IMR-90 (cell line): ENCODE data around the gene MOB3A. TPM values are rescaled to one million over a fixed set of nuclear protein-coding genes. Genes with fewer than 3 reads are reported as not detected.
A peak's percentile ranks its signal among the peaks of the same experiment; 100 is the strongest.

Experiments used
- ATAC-seq: fragments of 200-7000 bp; cut with Tn5 transposase; 2 replicates; pipeline ENCODE4 v1.9.1; 2020; ENCODE audit warnings: low read depth, mild to moderate bottlenecking, moderate library complexity
- BruUV-seq: library from RNA; stranded (reverse); fragments of 400-500 nt; replicated peaks from 2 replicates; lab custom pipeline; 2021; lab: Mats Ljungman, UMichigan
- CTCF ChIA-PET: fragments of 300-600 bp; formaldehyde crosslinking; extraction: SDS; loops from one replicate; lab custom pipeline; 2021; ENCODE audit warnings: antibody characterized with exemption; lab: Yijun Ruan, JAX
- POLR2A ChIA-PET: fragments of 300-600 bp; sonication (Branson Sonifier 250); formaldehyde crosslinking; loops from one replicate; lab custom pipeline; 2022; ENCODE audit warnings: antibody characterized with exemption; ENCODE audit not compliant: unreplicated experiment; lab: Charles Lee
- DNase-seq: peaks from one replicate; pipeline ENCODE4 v3.0.0; 2013
- H2AFZ ChIP-seq: replicated peaks from 2 replicates; pipeline ENCODE3; 2013; ENCODE audit warnings: low read length, mild to moderate bottlenecking; ENCODE audit not compliant: poor library complexity
- H2AK5ac ChIP-seq: 2 replicates; pipeline ENCODE4 v1.6.1; 2013; ENCODE audit warnings: low read depth, low read length, inconsistent platforms
- H2AK9ac ChIP-seq: replicated peaks from 2 replicates; pipeline ENCODE3; 2013; ENCODE audit warnings: mild to moderate bottlenecking, low read depth, low read length, moderate library complexity; ENCODE audit not compliant: poor library complexity
- H2BK120ac ChIP-seq: 2 replicates; pipeline ENCODE4 v1.6.1; 2013; ENCODE audit warnings: low read depth, low read length, inconsistent platforms
- H2BK15ac ChIP-seq: 3 replicates; pipeline ENCODE4 v1.6.1; 2013; ENCODE audit warnings: low read depth, low read length, inconsistent platforms
- H2BK20ac ChIP-seq: 2 replicates; pipeline ENCODE4 v1.6.1; 2013; ENCODE audit warnings: low read depth, mild to moderate bottlenecking, inconsistent platforms, low read length, moderate library complexity
- H2BK5ac ChIP-seq: 2 replicates; pipeline ENCODE4 v1.6.1; 2013; ENCODE audit warnings: mild to moderate bottlenecking, low read depth, low read length, inconsistent platforms; ENCODE audit not compliant: poor library complexity, severe bottlenecking
- H3K14ac ChIP-seq: replicated peaks from 2 replicates; pipeline ENCODE4 v1.6.1; 2013; ENCODE audit warnings: low read depth, low read length, inconsistent platforms
- H3K18ac ChIP-seq: 2 replicates; pipeline ENCODE4 v1.6.1; 2013; ENCODE audit warnings: low read depth, low read length, control low read depth
- H3K23ac ChIP-seq: 2 replicates; pipeline ENCODE4 v1.6.1; 2013; ENCODE audit warnings: low read depth, low read length, inconsistent platforms
- H3K27ac ChIP-seq: 2 replicates; pipeline ENCODE4 v1.5.1; 2013; ENCODE audit warnings: mild to moderate bottlenecking, control low read depth, low read length; ENCODE audit not compliant: insufficient read depth
- H3K27me3 ChIP-seq: 2 replicates; pipeline ENCODE4 v1.6.1; 2013; ENCODE audit warnings: low read length; ENCODE audit not compliant: control insufficient read depth, insufficient read depth
- H3K36me3 ChIP-seq: 2 replicates; pipeline ENCODE4 v1.6.1; 2013; ENCODE audit warnings: low read length, mixed read lengths; ENCODE audit not compliant: control insufficient read depth, insufficient read depth
- H3K4ac ChIP-seq: 2 replicates; pipeline ENCODE4 v1.6.1; 2013; ENCODE audit warnings: low read depth, low read length, inconsistent platforms
- H3K4me1 ChIP-seq: 2 replicates; pipeline ENCODE4 v1.6.1; 2013; ENCODE audit warnings: low read length, mixed read lengths; ENCODE audit not compliant: control insufficient read depth, insufficient read depth
- H3K4me2 ChIP-seq: 2 replicates; pipeline ENCODE4 v1.6.1; 2013; ENCODE audit warnings: low read depth, mild to moderate bottlenecking, control low read depth, low read length, moderate library complexity
- H3K4me3 ChIP-seq: 2 replicates; pipeline ENCODE4 v1.5.1; 2013; ENCODE audit warnings: low read depth, mild to moderate bottlenecking, control low read depth, low read length, moderate library complexity; ENCODE audit not compliant: insufficient read depth
- H3K56ac ChIP-seq: 2 replicates; pipeline ENCODE4 v1.6.1; 2013; ENCODE audit warnings: low read length, inconsistent platforms; ENCODE audit not compliant: insufficient read depth; ENCODE audit errors: extremely low read depth
- H3K79me1 ChIP-seq, 2 experiments: 2 replicates each; pipeline ENCODE4 v1.6.1; 2013; ENCODE audit warnings: low read length in 2 of 2, inconsistent platforms in 1 of 2, low read depth in 1 of 2
- H3K9ac ChIP-seq: 2 replicates; pipeline ENCODE4 v1.6.1; 2013; ENCODE audit warnings: low read depth, low read length, control low read depth
- H3K9me1 ChIP-seq: 2 replicates; pipeline ENCODE4 v1.6.1; 2013; ENCODE audit warnings: low read length, inconsistent platforms; ENCODE audit not compliant: insufficient read depth
- H3K9me3 ChIP-seq: 2 replicates; pipeline ENCODE4 v1.6.1; 2013; ENCODE audit warnings: low read length; ENCODE audit not compliant: control insufficient read depth, insufficient read depth
- H4K20me1 ChIP-seq: 2 replicates; pipeline ENCODE4 v1.6.1; 2013; ENCODE audit warnings: low read length, inconsistent platforms; ENCODE audit not compliant: insufficient read depth
- H4K5ac ChIP-seq: 2 replicates; pipeline ENCODE4 v1.6.1; 2013; ENCODE audit warnings: mild to moderate bottlenecking, low read depth, low read length, control low read depth
- H4K8ac ChIP-seq, 2 experiments: 2 replicates each; pipeline ENCODE4 v1.6.1; 2013; ENCODE audit warnings: low read depth in 2 of 2, low read length in 2 of 2, control low read depth in 1 of 2, inconsistent platforms in 1 of 2
- H4K91ac ChIP-seq: 2 replicates; pipeline ENCODE4 v1.6.1; 2013; ENCODE audit warnings: low read depth, low read length, inconsistent platforms; ENCODE audit not compliant: insufficient read depth
- BHLHE40 ChIP-seq: fragments of 150-350 bp; IDR thresholded peaks from 2 replicates; pipeline ENCODE4 v1.6.1; 2016; ENCODE audit warnings: mild to moderate bottlenecking, low read depth, low read length
- CHD1 ChIP-seq: IDR thresholded peaks from 2 replicates; pipeline ENCODE4 v1.6.1; 2012; ENCODE audit warnings: low read depth, low read length, improper control_type of control experiment
- ELK1 ChIP-seq: fragments of 150-350 bp; IDR thresholded peaks from 2 replicates; pipeline ENCODE4 v1.6.1; 2016; ENCODE audit warnings: low read depth, mild to moderate bottlenecking, low read length, moderate library complexity, borderline replicate concordance
- FOS ChIP-seq: fragments of 150-350 bp; IDR thresholded peaks from 2 replicates; pipeline ENCODE4 v1.6.1; 2016; ENCODE audit warnings: low read depth, low read length
- MAFK ChIP-seq: IDR thresholded peaks from 2 replicates; pipeline ENCODE4 v1.6.1; 2012; ENCODE audit warnings: low read depth, low read length, improper control_type of control experiment
- NFE2L2 ChIP-seq: fragments of 150-350 bp; IDR thresholded peaks from 2 replicates; pipeline ENCODE4 v1.6.1; 2016; ENCODE audit warnings: low read depth, mild to moderate bottlenecking, low read length
- RAD21 ChIP-seq: IDR thresholded peaks from 2 replicates; pipeline ENCODE4 v1.6.1; 2012; ENCODE audit warnings: low read length, improper control_type of control experiment
- RCOR1 ChIP-seq: IDR thresholded peaks from 2 replicates; pipeline ENCODE4 v1.6.1; 2012; ENCODE audit warnings: mild to moderate bottlenecking, low read length, improper control_type of control experiment; ENCODE audit not compliant: insufficient replicate concordance
- RFX5 ChIP-seq: IDR thresholded peaks from 2 replicates; pipeline ENCODE4 v1.8.0; 2012; ENCODE audit warnings: low read depth, mild to moderate bottlenecking, low read length, moderate library complexity
- WGBS, 2 experiments: methylation state at CpG; one replicate each; pipeline versions ENCODE4 v1.1.5 to v1.1.7; 2013; ENCODE audit warnings: missing lambda C conversion rate in 2 of 2; ENCODE audit not compliant: insufficient read length in 1 of 2; ENCODE audit errors: extremely low coverage in 2 of 2; 5-methylcytosine and 5-hydroxymethylcytosine counted together
- dilution Hi-C: fragments of 300-500 bp; cut with HindIII; formaldehyde crosslinking; loops from one replicate; pipeline ENCODE4 v1.14.3; 2018; ENCODE audit warnings: low sequenced_read_pairs; ENCODE audit not compliant: unreplicated experiment
- in situ Hi-C: fragments of 300-500 bp; cut with MboI; formaldehyde crosslinking; loops from 3 replicates; pipeline ENCODE4 v1.14.3; 2019; ENCODE audit warnings: low sequenced_read_pairs, inconsistent platforms, mixed read lengths
- intact Hi-C: fragments of 100-400 bp; cut with micrococcal nuclease; formaldehyde crosslinking; loops from 2 replicates; pipeline ENCODE4 v1.10.0; 2022
- polyA plus RNA-seq, 3 experiments: library from polyadenylated mRNA; depleted of rRNA; stranded (reverse); fragments of >200 nt; gene quantifications; 2 replicates each; pipeline ENCODE4 v1.2.3, GENCODE V29; 2012; ENCODE audit warnings: low replicate concordance in 1 of 3
- total RNA-seq: library from RNA; depleted of rRNA; stranded (reverse); fragments of >200 nt; gene quantifications from 2 replicates; pipeline ENCODE4 v1.2.3, GENCODE V29; 2012
- TF ChIP-seq, protein P1 (sequence below): fragments of 150-350 bp; IDR thresholded peaks from 2 replicates; pipeline ENCODE4 v1.6.1; 2017; ENCODE audit warnings: mild to moderate bottlenecking, antibody characterized with exemption, low read length, low read depth
- TF ChIP-seq, protein P2 (sequence below): conservative IDR thresholded peaks from 2 replicates; pipeline ENCODE4 v1.5.1; 2012; ENCODE audit warnings: mild to moderate bottlenecking, low read depth, low read length, improper control_type of control experiment

The MOB3A gene
- total and polyA plus RNA-seq, 2 of the 4 experiments (the other 2 are of a cell fraction), result 9.3 to 26.5 TPM

- BruUV-seq, result no TSS peak
- H2AFZ ChIP-seq, result no peak overlapping the region
- no peak overlapping the region for H3K18ac ChIP-seq
- H3K4me2 ChIP-seq, result no peak overlapping the region
- TF ChIP-seq FOS, result no peak
- TF ChIP-seq RCOR1, result no peak
- no peak for TF ChIP-seq RAD21
- TF ChIP-seq ELK1, result no peak
- TF ChIP-seq, protein P1, sequence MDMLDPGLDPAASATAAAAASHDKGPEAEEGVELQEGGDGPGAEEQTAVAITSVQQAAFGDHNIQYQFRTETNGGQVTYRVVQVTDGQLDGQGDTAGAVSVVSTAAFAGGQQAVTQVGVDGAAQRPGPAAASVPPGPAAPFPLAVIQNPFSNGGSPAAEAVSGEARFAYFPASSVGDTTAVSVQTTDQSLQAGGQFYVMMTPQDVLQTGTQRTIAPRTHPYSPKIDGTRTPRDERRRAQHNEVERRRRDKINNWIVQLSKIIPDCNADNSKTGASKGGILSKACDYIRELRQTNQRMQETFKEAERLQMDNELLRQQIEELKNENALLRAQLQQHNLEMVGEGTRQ, result no peak
- no peak for TF ChIP-seq CHD1
- TF ChIP-seq, protein P2, sequence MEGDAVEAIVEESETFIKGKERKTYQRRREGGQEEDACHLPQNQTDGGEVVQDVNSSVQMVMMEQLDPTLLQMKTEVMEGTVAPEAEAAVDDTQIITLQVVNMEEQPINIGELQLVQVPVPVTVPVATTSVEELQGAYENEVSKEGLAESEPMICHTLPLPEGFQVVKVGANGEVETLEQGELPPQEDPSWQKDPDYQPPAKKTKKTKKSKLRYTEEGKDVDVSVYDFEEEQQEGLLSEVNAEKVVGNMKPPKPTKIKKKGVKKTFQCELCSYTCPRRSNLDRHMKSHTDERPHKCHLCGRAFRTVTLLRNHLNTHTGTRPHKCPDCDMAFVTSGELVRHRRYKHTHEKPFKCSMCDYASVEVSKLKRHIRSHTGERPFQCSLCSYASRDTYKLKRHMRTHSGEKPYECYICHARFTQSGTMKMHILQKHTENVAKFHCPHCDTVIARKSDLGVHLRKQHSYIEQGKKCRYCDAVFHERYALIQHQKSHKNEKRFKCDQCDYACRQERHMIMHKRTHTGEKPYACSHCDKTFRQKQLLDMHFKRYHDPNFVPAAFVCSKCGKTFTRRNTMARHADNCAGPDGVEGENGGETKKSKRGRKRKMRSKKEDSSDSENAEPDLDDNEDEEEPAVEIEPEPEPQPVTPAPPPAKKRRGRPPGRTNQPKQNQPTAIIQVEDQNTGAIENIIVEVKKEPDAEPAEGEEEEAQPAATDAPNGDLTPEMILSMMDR, result no peak
- TF ChIP-seq NFE2L2, result no peak
- no peak for TF ChIP-seq BHLHE40
- no peak for TF ChIP-seq RFX5
- no peak for TF ChIP-seq MAFK
- no peaks in the 10 kb centered on the region for H3K27me3 ChIP-seq
- no peaks in the 10 kb centered on the region; the same call in 1 of the 2 replicates for H3K9me3 ChIP-seq
- H4K8ac ChIP-seq, result no peak overlapping the region
- dilution Hi-C loops, result no loop called here
- no peak overlapping the region for H3K23ac ChIP-seq
- 96% methylated on average over 14 of the region's 28 CpGs; no CpG with 5 or more reads in 1 of the 2 experiments for WGBS, 2 experiments
- no peak overlapping the region for H4K5ac ChIP-seq
- H2AK5ac ChIP-seq, result no peak overlapping the region; the same call in 1 of the 2 replicates
- no peak overlapping the region for H3K14ac ChIP-seq
- no peak overlapping the region for H3K4me3 ChIP-seq
- no peak overlapping the region for H3K56ac ChIP-seq
- H3K9ac ChIP-seq, result no peak overlapping the region
- H4K91ac ChIP-seq, result no peak overlapping the region
- ChIA-PET POLR2A (interaction anchor here (0.6 kb wide), 1 partner anchor 34 kb away, joined by 5 read pairs; no protein-coding TSS in a partner anchor), CTCF (no interaction called here)
- no peak overlapping the region for H2BK20ac ChIP-seq
- peaks cover 5 to 28% of the 10 kb centered on the region in 2 experiments; a peak in 3 of 4 replicates for H3K79me1 ChIP-seq
- H3K4ac ChIP-seq, result no peak overlapping the region
- no peak overlapping the region for H2BK15ac ChIP-seq
- peaks cover 53% of the 10 kb centered on the region for H3K36me3 ChIP-seq
- peaks cover 17% of the 10 kb centered on the region for H4K20me1 ChIP-seq
- H2AK9ac ChIP-seq, result peak overlapping the region; percentile 44
- ATAC-seq (no peak), DNase-seq (no peak)
- in situ Hi-C loops, result no loop called here
- 0 out of 2 replicates have a peak, but pooled peaks cover 4% of the 10 kb centered on the region for H3K9me1 ChIP-seq
- peak overlapping the region; percentile 9 for H2BK5ac ChIP-seq
- no peak overlapping the region for H2BK120ac ChIP-seq
- intact Hi-C loops, result no loop called here
- peaks cover 14% of the 10 kb centered on the region for H3K4me1 ChIP-seq
- no peak overlapping the region for H3K27ac ChIP-seq
Measured at GRCh38 chr19:2040647-2041432, 55.3 kb downstream of the MOB3A start.
